Activated CD8-positive, alpha-beta T cell treated with anti-CD3 and anti-CD28 coated beads for 36 hours (primary cell): Measurements from ENCODE around the gene PRSS56. TPM values are rescaled to one million over a fixed set of nuclear protein-coding genes. Genes with fewer than 3 reads are reported as not detected.

Experiments used
- ATAC-seq: fragments of 200-7000 bp; cut with Tn5 transposase; one replicate; pipeline ENCODE4 v1.10.0; 2021; ENCODE audit warnings: mild to moderate bottlenecking, moderate library complexity
- CTCF ChIA-PET: fragments of 350-600 bp; sonication (Branson Sonifier 250); formaldehyde crosslinking; loops from one replicate; lab custom pipeline; 2021; ENCODE audit warnings: antibody characterized with exemption; lab: Charles Lee
- POLR2A ChIA-PET: fragments of 350-600 bp; sonication (Branson Sonifier 250); formaldehyde crosslinking; loops from one replicate; lab custom pipeline; 2021; ENCODE audit warnings: antibody characterized with exemption; lab: Charles Lee
- DNase-seq: peaks from one replicate; pipeline ENCODE4 v3.0.0-alpha.2; 2020
- H3K27ac Mint-ChIP-seq: one replicate; pipeline ENCODE4 v1.8.0; 2021; ENCODE audit warnings: mild to moderate bottlenecking, mixed read lengths
- H3K27me3 Mint-ChIP-seq: one replicate; pipeline ENCODE4 v1.8.0; 2021; ENCODE audit warnings: mixed read lengths
- H3K36me3 Mint-ChIP-seq: one replicate; pipeline ENCODE4 v1.8.0; 2021; ENCODE audit warnings: low read depth, mixed read lengths
- H3K4me1 Mint-ChIP-seq: one replicate; pipeline ENCODE4 v1.8.0; 2021; ENCODE audit warnings: low read depth, mixed read lengths
- H3K4me3 Mint-ChIP-seq: one replicate; pipeline ENCODE4 v1.8.0; 2021; ENCODE audit warnings: mild to moderate bottlenecking, moderate library complexity, mixed read lengths
- H3K9me3 Mint-ChIP-seq: one replicate; pipeline ENCODE4 v1.8.0; 2021; ENCODE audit warnings: mixed read lengths
- CTCF ChIP-seq: fragments of 200-600 bp; IDR thresholded peaks from one replicate; pipeline ENCODE4 v1.8.0; 2022; ENCODE audit warnings: antibody characterized with exemption, mild to moderate bottlenecking
- intact Hi-C: fragments of 100-400 bp; cut with micrococcal nuclease; formaldehyde crosslinking; loops from one replicate; pipeline ENCODE4 v1.10.0; 2022
- total RNA-seq, 2 experiments: library from RNA; stranded (reverse); gene quantifications; one replicate each; pipeline ENCODE4 v1.2.3, GENCODE V29; 2021

PRSS56 gene
- total RNA-seq, 2 experiments from 2014 or later = not detected

- DNase-seq = no peak
- no peak overlapping the region for H3K4me3 Mint-ChIP-seq
- H3K27ac Mint-ChIP-seq = no peak overlapping the region
- peaks cover 23% of the 10 kb centered on the region for H3K27me3 Mint-ChIP-seq
- no peak for ATAC-seq
- no peak for TF ChIP-seq CTCF
- POLR2A ChIA-PET = no interaction called here
- intact Hi-C loops = no loop called here
- CTCF ChIA-PET = interaction anchor here (1.2 kb wide), 1 partner anchor 43 kb away, joined by 3 read pairs; no protein-coding TSS in a partner anchor
- H3K36me3 Mint-ChIP-seq = no peaks in the 10 kb centered on the region
- peaks cover under 1% of the 10 kb centered on the region for H3K4me1 Mint-ChIP-seq
- H3K9me3 Mint-ChIP-seq = no peaks in the 10 kb centered on the region
These were observed 29.7 kb upstream of the PRSS56 start for GRCh38 chr2:232490221-232491138.

GRCh38 chr2:232491139-232491780, 28.9 kb upstream of the PRSS56 start:
- intact Hi-C loops = no loop called here
- Mint-ChIP-seq H3K4me1 (no peaks in the 10 kb centered on the region), H3K27me3 (peaks cover 23% of the 10 kb centered on the region), H3K4me3 (no peak overlapping the region), H3K36me3 (no peaks in the 10 kb centered on the region), H3K9me3 (no peaks in the 10 kb centered on the region), H3K27ac (no peak overlapping the region)
- no peak for DNase-seq
- ATAC-seq = no peak
- POLR2A ChIA-PET = no interaction called here
- CTCF ChIA-PET = no interaction called here
- TF ChIP-seq CTCF = no peak

GRCh38 chr2:232492236-232492848, 27.8 kb upstream of the PRSS56 start:
- H3K27ac Mint-ChIP-seq = no peak overlapping the region

GRCh38 chr2:232492963-232493700, 27.1 kb upstream of the PRSS56 start:
- DNase-seq = no peak
- Mint-ChIP-seq H3K27ac (no peak overlapping the region), H3K9me3 (no peaks in the 10 kb centered on the region), H3K27me3 (peaks cover 13% of the 10 kb centered on the region), H3K4me3 (no peak overlapping the region), H3K36me3 (no peaks in the 10 kb centered on the region), H3K4me1 (no peaks in the 10 kb centered on the region)
- no peak for TF ChIP-seq CTCF
- intact Hi-C loops = no loop called here
- POLR2A ChIA-PET = no interaction called here
- ATAC-seq = no peak
- CTCF ChIA-PET = interaction anchor here (2.3 kb wide), 1 partner anchor 29 kb away, joined by 5 read pairs; no protein-coding TSS in a partner anchor

More at GRCh38 chr2:232492236-232492848, 27.8 kb upstream of the PRSS56 start:
- Mint-ChIP-seq H3K36me3 (no peaks in the 10 kb centered on the region), H3K27me3 (peaks cover 17% of the 10 kb centered on the region), H3K4me1 (no peaks in the 10 kb centered on the region), H3K4me3 (no peak overlapping the region), H3K9me3 (no peaks in the 10 kb centered on the region)
- ATAC-seq = no peak
- intact Hi-C loops = no loop called here
- CTCF ChIA-PET = no interaction called here
- DNase-seq = no peak
- TF ChIP-seq CTCF = no peak
- POLR2A ChIA-PET = no interaction called here
